WI38 (cell line): ENCODE data around the gene CKAP2L.

Experiments
- H3K4me3 ChIP-seq: 2 replicates; pipeline ENCODE4 v1.5.1; 2011; ENCODE audit warnings: low read depth, mild to moderate bottlenecking, control low read depth, low read length
- TF ChIP-seq, protein P1 (sequence below): IDR thresholded peaks from 2 replicates; pipeline ENCODE4 v1.5.1; 2012; ENCODE audit warnings: low read depth, mild to moderate bottlenecking, control low read depth, low read length

Gene CKAP2L

DNA sequence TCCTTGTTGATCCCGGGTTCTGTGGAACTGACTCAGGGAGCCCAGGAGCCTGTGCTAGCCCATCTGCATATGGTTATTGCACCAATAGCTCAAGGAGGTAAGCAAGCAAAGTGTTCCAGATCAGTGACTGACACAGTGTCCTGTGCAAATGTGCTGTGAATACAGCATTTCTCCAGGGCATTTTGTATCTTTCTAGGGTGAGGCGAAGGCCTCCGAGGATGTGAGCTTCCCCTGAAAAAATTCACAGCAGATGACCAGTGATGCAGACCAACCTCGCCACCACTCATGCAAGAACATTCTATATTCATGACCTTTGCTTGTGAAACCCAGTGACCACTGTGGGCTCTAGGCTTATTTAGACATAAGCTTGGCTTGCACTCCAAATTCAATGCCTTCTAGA, 58.8 kb downstream of the CKAP2L start:
- TF ChIP-seq, protein P1, sequence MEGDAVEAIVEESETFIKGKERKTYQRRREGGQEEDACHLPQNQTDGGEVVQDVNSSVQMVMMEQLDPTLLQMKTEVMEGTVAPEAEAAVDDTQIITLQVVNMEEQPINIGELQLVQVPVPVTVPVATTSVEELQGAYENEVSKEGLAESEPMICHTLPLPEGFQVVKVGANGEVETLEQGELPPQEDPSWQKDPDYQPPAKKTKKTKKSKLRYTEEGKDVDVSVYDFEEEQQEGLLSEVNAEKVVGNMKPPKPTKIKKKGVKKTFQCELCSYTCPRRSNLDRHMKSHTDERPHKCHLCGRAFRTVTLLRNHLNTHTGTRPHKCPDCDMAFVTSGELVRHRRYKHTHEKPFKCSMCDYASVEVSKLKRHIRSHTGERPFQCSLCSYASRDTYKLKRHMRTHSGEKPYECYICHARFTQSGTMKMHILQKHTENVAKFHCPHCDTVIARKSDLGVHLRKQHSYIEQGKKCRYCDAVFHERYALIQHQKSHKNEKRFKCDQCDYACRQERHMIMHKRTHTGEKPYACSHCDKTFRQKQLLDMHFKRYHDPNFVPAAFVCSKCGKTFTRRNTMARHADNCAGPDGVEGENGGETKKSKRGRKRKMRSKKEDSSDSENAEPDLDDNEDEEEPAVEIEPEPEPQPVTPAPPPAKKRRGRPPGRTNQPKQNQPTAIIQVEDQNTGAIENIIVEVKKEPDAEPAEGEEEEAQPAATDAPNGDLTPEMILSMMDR: no peak
- no peak overlapping the region for H3K4me3 ChIP-seq

DNA sequence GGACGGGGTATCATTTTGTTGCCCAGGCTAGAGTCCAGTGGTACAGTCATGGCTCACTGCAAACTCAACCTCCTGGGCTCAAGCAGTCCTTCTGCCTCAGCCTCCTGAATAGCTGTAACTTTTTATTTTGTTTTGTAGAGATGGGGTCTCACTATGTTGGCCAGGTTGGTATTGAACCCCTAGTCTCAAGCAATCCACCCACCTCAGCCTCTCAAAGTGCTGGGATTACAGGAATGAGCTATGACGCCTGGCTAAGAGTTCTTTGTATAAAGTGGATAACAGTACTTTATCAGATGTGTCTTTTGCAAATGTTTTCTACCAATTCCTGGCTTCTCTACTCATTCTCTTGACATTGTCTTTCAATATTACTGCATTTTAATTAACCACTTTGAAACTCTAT, 60.7 kb downstream of the CKAP2L start:
- TF ChIP-seq, protein P1: no peak
- H3K4me3 ChIP-seq: no peak overlapping the region

DNA sequence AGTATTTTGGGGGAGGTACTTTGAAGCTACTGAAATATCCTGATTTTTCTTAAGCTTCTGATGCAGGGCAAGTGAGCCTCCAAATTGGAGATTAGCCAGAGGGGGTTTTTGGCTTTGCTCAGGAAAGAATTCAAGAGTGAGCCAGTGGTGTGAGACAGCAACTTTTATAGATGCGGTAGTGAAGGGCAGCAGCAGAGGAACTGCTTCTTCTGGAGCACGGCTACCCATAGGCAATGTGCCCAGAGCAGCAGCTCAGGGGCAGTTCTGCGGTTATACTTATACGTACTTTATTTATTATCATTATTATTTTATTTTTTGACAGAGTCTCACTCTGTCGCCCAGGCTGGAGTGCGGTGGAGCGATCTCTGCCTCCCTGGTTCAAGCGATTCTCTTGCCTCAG, 63.4 kb downstream of the CKAP2L start:
- no peak overlapping the region for H3K4me3 ChIP-seq
- TF ChIP-seq, protein P1: no peak

DNA sequence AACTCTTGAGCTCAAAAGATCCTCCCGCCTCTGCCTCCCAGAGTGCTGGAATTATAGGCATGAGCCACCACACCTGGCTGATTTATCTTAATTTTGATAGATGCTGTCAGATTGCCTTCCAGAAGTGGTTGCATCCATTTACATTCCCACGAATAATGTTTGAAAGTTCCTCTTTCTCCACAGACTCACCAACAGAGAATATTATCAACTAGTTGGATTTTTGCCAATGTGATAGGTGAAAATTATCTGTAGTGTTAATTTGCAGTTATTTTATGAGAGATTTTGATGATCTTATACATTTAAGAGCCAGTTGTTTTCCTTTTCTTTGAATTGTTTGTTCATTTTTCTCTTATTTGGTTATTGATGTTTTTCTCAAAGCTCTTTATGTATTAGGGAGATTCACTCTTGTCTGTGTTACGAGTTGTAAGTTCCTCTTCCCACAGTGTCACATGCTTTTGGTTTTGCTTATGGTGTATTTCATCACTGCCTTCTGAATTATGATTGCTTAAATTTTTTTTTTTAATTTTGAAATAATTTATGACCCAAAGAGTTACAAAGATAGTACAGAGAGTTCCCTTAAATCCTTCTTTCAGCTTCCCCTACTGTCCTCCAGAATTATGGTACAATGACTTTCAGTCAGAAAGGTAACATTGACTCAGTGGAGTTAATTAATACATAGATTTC, 64.3 kb downstream of the CKAP2L start:
- TF ChIP-seq, protein P1: no peak
- H3K4me3 ChIP-seq: no peak overlapping the region

DNA sequence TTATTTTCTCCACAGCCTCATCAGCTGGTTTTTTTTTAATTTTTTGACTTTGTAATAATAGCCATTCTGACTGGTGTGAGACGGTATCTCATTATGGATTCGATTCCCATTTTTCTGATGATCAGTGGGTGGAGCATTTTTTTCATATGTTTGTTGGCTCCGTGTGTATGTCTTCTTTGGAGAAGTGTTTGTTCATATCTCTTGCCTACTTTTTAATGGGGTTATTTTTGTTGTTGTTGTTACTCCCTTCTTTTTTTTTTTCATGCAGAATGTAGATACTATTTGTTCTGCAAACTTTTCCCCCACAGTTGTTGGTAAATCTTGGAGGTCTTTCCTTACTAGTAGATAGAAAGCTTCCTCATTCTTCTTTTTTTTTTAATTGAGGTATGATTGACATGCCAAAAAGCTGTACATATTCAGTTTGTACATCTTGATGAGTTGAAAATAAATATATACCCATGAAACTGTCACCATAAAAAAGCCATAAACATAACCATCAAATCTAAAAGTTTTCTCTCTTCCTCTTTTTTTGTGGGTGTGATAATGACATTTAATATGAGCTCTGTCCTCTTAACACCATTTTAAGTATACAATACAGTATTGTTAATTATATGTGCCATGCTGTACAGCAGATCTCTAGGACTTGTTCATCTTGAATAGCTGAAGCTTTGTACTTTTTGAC, 65.4 kb downstream of the CKAP2L start:
- TF ChIP-seq, protein P1: no peak
- H3K4me3 ChIP-seq: no peak overlapping the region

DNA sequence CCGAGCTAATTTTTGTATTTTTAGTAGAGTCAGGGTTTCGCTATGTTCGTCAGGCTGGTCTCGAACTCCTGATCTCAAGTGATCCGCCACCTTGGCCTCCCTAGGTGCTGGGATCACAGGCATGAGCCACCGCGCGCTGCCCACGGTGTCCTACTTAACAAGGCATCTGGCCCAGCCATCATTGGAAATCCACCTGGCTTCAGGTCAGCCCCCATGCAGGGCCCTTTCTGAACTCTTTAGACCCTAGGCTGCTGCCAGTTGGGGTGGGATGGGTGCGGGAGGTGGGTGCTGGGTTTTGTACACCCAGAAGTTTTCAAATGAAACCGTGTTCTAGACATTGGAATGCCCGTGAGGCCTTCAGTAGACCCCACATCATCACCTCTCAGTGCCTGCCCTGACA, 70.2 kb downstream of the CKAP2L start:
- no peak overlapping the region for H3K4me3 ChIP-seq
- TF ChIP-seq, protein P1: no peak

DNA sequence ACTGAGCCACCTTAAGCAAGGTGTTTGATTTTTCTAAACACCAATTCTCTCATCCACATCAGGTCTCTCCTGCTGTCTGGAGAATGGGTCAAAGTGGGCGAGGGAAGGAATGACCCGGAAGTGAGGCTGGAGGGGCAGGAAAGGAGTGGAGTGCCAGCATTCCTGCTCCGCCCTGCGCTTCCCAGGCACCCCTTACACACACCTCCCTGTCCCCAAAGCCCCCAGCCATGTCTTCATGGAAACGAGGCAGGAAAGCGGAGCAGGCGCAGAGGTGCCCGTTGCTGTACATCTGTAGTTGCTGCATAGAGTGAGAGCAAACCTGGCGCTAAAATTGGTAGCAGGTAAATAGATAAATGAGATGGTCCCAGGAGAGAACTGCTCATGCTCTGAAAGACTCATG, 70.8 kb downstream of the CKAP2L start:
- TF ChIP-seq, protein P1: no peak
- no peak overlapping the region for H3K4me3 ChIP-seq
